Heart left ventricle (tissue), 16 donors: ENCODE measurements around the gene RACGAP1. TPM values are rescaled to one million over a fixed set of nuclear protein-coding genes. Genes with fewer than 3 reads are reported as not detected.
"Not testable (repeated sequence)": the region's sequence is repeated elsewhere in the genome, so short reads cannot be mapped to it uniquely, and the experiment has no call there.

Experiments
- ATAC-seq, 4 donors: fragments of 200-7000 bp; cut with Tn5 transposase; one replicate each; pipeline ENCODE4 v1.9.1; 2020 to 2022; ENCODE audit warnings: moderate library complexity in 4 of 4, mild to moderate bottlenecking in 3 of 4, moderate number of reproducible peaks in 1 of 4
- DNase-seq, 5 donors: peaks; one replicate each; pipeline ENCODE4 v3.0.0-alpha.2; 2020
- H3K27ac ChIP-seq, 12 donors: fragments of 200-600 bp; sonication (generic) in 4 of 12; one replicate each; pipeline versions ENCODE4 v1.5.0 to v1.8.0; 2016 to 2022; ENCODE audit warnings: mild to moderate bottlenecking in 2 of 12
- H3K27me3 ChIP-seq, 9 donors: fragments of 200-600 bp; sonication (generic) in 2 of 9; one replicate each; pipeline versions ENCODE4 v1.5.1 to v1.8.0; 2016 to 2022; ENCODE audit warnings: mild to moderate bottlenecking in 3 of 9
- H3K36me3 ChIP-seq, 9 donors: fragments of 200-600 bp; sonication (generic) in 2 of 9; one replicate each; pipeline versions ENCODE4 v1.5.0 to v1.8.0; 2018 to 2022; ENCODE audit warnings: mild to moderate bottlenecking in 2 of 9
- H3K4me1 ChIP-seq, 12 donors: fragments of 200-600 bp; sonication (generic) in 4 of 12; one replicate each; pipeline versions ENCODE4 v1.5.0 to v1.8.0; 2016 to 2022; ENCODE audit warnings: mild to moderate bottlenecking in 3 of 12
- H3K4me3 ChIP-seq, 12 donors: fragments of 200-600 bp; sonication (generic) in 4 of 12; one replicate each; pipeline versions ENCODE4 v1.5.0 to v1.8.0; 2017 to 2022; ENCODE audit warnings: mild to moderate bottlenecking in 9 of 12, moderate library complexity in 4 of 12
- H3K9me3 ChIP-seq, 12 donors: fragments of 200-600 bp; sonication (generic) in 4 of 12; one replicate each; pipeline versions ENCODE4 v1.5.0 to v1.8.0; 2016 to 2022; ENCODE audit warnings: mild to moderate bottlenecking in 1 of 12
- CTCF ChIP-seq, 12 donors: fragments of 200-600 bp; sonication (generic) in 4 of 12; IDR thresholded peaks; one replicate each; pipeline versions ENCODE4 v1.5.0 to v1.8.0; 2018 to 2022; ENCODE audit warnings: antibody characterized with exemption in 12 of 12, mild to moderate bottlenecking in 5 of 12
- POLR2A ChIP-seq, 2 donors: fragments of 450-650 bp; IDR thresholded peaks; one replicate each; pipeline ENCODE4 v1.6.1; 2017; ENCODE audit warnings: antibody characterized with exemption in 2 of 2, mild to moderate bottlenecking in 2 of 2, moderate library complexity in 2 of 2
- WGBS, 4 donors: extraction: QIAGEN DNeasy Blood & Tissue Kit in 2 of 4; methylation state at CpG; one replicate each; pipeline versions ENCODE4 v1.1.5 to v1.1.7; 2013 to 2018; 5-methylcytosine and 5-hydroxymethylcytosine counted together
- intact Hi-C, 10 donors: fragments of 100-400 bp; cut with DNase I; formaldehyde crosslinking; loops; one replicate each; pipeline versions ENCODE4 v1.11.1 to v1.14.2; 2022
- polyA plus RNA-seq, 2 donors: library from polyadenylated mRNA; stranded (reverse); fragments of 200-250 nt; gene quantifications; one replicate each; pipeline ENCODE4 v1.2.3, GENCODE V29; 2013
- total RNA-seq, 9 donors: library from RNA; depleted of rRNA in 2 of 9; stranded (reverse); fragments of >200 nt in 2 of 9; fragmentation: NEBNext Ultra II Directional in 3 of 9; extraction: Animal tissue kit (Norgen Biotek cat#: 25700) in 3 of 9; gene quantifications; one replicate each; pipeline versions ENCODE4 v1.1.0 to v1.2.4, GENCODE V29; 2016 to 2023
- donor health status: ischemic (EF 13 %, LVEDD 7.1; RV severe dilation, severe dysfunction).
- donor health status: healthy with polysubstance abuse.
- donor health status: DM: no; HTN: yes; CAD: no.
- donor health status: DM: no; HTN: no; CAD: no.
- donor health status: ischemic (EF 25% LVEDD 6.9; RV normal size, moderate dysfunction).
- donor health status: ischemic (EF 25% LVEDD 5.7; RV mildly dilated, moderate dysfunction).
- donor health status: healthy.
- donor health status: DM: yes; HTN: yes; CAD: no.
- donor health status: ischemic (EF 35%, LVEDD 5.7; RV mildly dilated, moderate dysfunction).
- donor health status: nonischemic (EF 11% LVEDD 7.7; RV severe dilation, severe dysfunction).
- donor health status: DM: yes; HTN: yes; CAD: no.
- donor health status: PGD.
- donor health status: ischemic (EF 29% LVEDD 5.4; RV normal size, mild dysfunction).
- donor health status: nonischemic (EF 23%, LVEDD 6.1; RV moderate dilation, normal function).

The RACGAP1 gene
- total and polyA plus RNA-seq, 11 donors, result 0.91 to 17.8 (median 5.2) TPM

DNA sequence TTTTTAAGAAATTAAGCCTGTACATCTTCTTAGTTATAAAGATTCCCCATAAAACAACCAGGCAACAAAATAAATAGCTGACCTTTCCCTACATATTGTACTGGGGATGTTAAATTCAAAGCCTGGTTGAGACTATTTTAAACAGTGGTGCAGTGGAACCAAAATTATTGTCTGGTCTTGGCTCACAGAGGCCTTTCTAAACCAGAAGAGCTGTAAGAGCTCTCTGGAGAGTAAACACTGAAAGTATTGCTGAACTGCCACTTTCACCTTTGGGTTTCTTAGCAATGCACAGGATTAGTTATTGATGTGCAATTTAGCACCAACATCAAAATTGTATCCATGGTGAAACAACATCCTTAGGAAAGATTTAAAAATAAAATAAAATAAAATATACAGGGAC, 20.6 kb downstream of the RACGAP1 start:
- no peak for ATAC-seq
- Histone ChIP-seq H3K36me3 (peaks cover 0 to 63% (median 3%) of the 10 kb centered on the region in 9 donors), H3K4me3 (no peak overlapping the region), H3K4me1 (peaks cover 0 to 14% (median 0%) of the 10 kb centered on the region in 12 donors), H3K27ac (peak overlapping the region in 1 of 12 donors; percentile 67), H3K9me3 (no peaks in the 10 kb centered on the region), H3K27me3 (no peaks in the 10 kb centered on the region)
- TF ChIP-seq CTCF (IDR thresholded peaks at IDR 0.05) (no peak), POLR2A (IDR thresholded peaks at IDR 0.05) (no peak)
- intact Hi-C loops, result no loop called here
- DNase-seq, result no peak

GRCh38 chr12:50003595-50003994, 21.7 kb downstream of the RACGAP1 start:
- Histone ChIP-seq H3K27me3 (no peaks in the 10 kb centered on the region), H3K4me3 (no peak overlapping the region), H3K4me1 (peaks cover 0 to 14% (median 0%) of the 10 kb centered on the region in 12 donors), H3K9me3 (no peaks in the 10 kb centered on the region), H3K27ac (peak overlapping the region in 1 of 12 donors; percentile 67), H3K36me3 (peaks cover 0 to 72% (median 7%) of the 10 kb centered on the region in 9 donors)
- TF ChIP-seq POLR2A (IDR thresholded peaks at IDR 0.05), result no peak
- no peak for TF ChIP-seq CTCF (IDR thresholded peaks at IDR 0.05)
- DNase-seq (no peak), ATAC-seq (no peak)
- intact Hi-C loops, result no loop called here
- WGBS, 4 donors, result 56 to 66% (median 61%) methylated on average over 2 of the region's 2 CpGs

- H3K27me3 ChIP-seq, result no peaks in the 10 kb centered on the region
- H3K4me3 ChIP-seq, result no peak overlapping the region
- DNase-seq (no peak), ATAC-seq (no peak)
- H3K27ac ChIP-seq, result no peak overlapping the region
- WGBS, 4 donors, result 90 to 97% (median 93%) methylated on average over 2 of the region's 2 CpGs
- H3K36me3 ChIP-seq, result peaks cover 0 to 89% (median 24%) of the 10 kb centered on the region in 9 donors
- no peaks in the 10 kb centered on the region for H3K9me3 ChIP-seq
- H3K4me1 ChIP-seq, result peaks cover 0 to 4% (median 0%) of the 10 kb centered on the region in 12 donors
- intact Hi-C loops, result no loop called here
- TF ChIP-seq POLR2A (IDR thresholded peaks at IDR 0.05) (no peak), CTCF (IDR thresholded peaks at IDR 0.05) (no peak)
These were observed 26.8 kb downstream of the RACGAP1 start for GRCh38 chr12:49998453-49998852.

- Histone ChIP-seq H3K27me3 (no peaks in the 10 kb centered on the region), H3K36me3 (peaks cover 0 to 46% (median 20%) of the 10 kb centered on the region in 9 donors), H3K4me1 (peaks cover 0 to 17% (median 0%) of the 10 kb centered on the region in 12 donors), H3K27ac (peak overlapping the region in 1 of 12 donors; percentile 50), H3K9me3 (no peaks in the 10 kb centered on the region), H3K4me3 (no peak overlapping the region)
- intact Hi-C loops, result no loop called here
- ATAC-seq, result no peak
- WGBS, 4 donors, result 90 to 95% (median 92%) methylated on average over 4 of the region's 4 CpGs
- DNase-seq, result no peak
- no peak for TF ChIP-seq POLR2A (IDR thresholded peaks at IDR 0.05)
These were observed 35.0 kb downstream of the RACGAP1 start for GRCh38 chr12:49990273-49990672.

- H3K27me3 ChIP-seq, H3K9me3 ChIP-seq, intact Hi-C loops, ATAC-seq, H3K27ac ChIP-seq, H3K4me3 ChIP-seq, DNase-seq: not testable (repeated sequence)
- 64 to 83% (median 74%) methylated on average over 2 of the region's 2 CpGs for whole genome bisulfite sequencing, 4 donors
- Histone ChIP-seq H3K4me1 (peaks cover 0 to 19% (median 2%) of the 10 kb centered on the region in 12 donors), H3K36me3 (peaks cover 0 to 37% (median 20%) of the 10 kb centered on the region in 9 donors)
These were observed 35.9 kb downstream of the RACGAP1 start for GRCh38 chr12:49989400-49989799.
